AG09319 (cell line): ENCODE results near the gene LOXHD1.

ENCODE experiments used
- DNase-seq: peaks from one replicate; pipeline ENCODE4 v3.0.0-alpha.2; 2010; ENCODE audit warnings: low read depth; ENCODE audit errors: extremely low read depth
- CTCF ChIP-seq: IDR thresholded peaks from 2 replicates; pipeline ENCODE4 v1.5.1; 2011; ENCODE audit warnings: low read depth, mild to moderate bottlenecking, inconsistent platforms, low read length, moderate library complexity

LOXHD1 gene

GRCh38 chr18:46439037-46439436 lies 218.0 kb downstream of the LOXHD1 start:
- TF ChIP-seq CTCF = no peak
- no peak for DNase-seq

- TF ChIP-seq CTCF = no peak
- DNase-seq = no peak
These were observed 220.0 kb downstream of the LOXHD1 start for GRCh38 chr18:46437061-46437460.

- no peak for DNase-seq
- TF ChIP-seq CTCF = no peak
These were observed 220.4 kb downstream of the LOXHD1 start for GRCh38 chr18:46436621-46437020.

GRCh38 chr18:46435031-46435430 lies 222.0 kb downstream of the LOXHD1 start:
- DNase-seq = no peak
- no peak for TF ChIP-seq CTCF

GRCh38 chr18:46434629-46435028 lies 222.4 kb downstream of the LOXHD1 start:
- TF ChIP-seq CTCF = no peak
- no peak for DNase-seq

GRCh38 chr18:46433121-46433826 lies 223.7 kb downstream of the LOXHD1 start:
- DNase-seq = no peak
- no peak for TF ChIP-seq CTCF

- DNase-seq = no peak
- TF ChIP-seq CTCF = no peak
These were observed 225.4 kb downstream of the LOXHD1 start for GRCh38 chr18:46431522-46432171.
